IMR-90 (cell line): ENCODE data around the gene GMPPA. TPM values are rescaled to one million over a fixed set of nuclear protein-coding genes. Genes with fewer than 3 reads are reported as not detected.

ENCODE experiments used
- ATAC-seq: fragments of 200-7000 bp; cut with Tn5 transposase; 2 replicates; pipeline ENCODE4 v1.9.1; 2020; ENCODE audit warnings: low read depth, mild to moderate bottlenecking, moderate library complexity
- BruUV-seq: library from RNA; stranded (reverse); fragments of 400-500 nt; replicated peaks from 2 replicates; lab custom pipeline; 2021; lab: Mats Ljungman, UMichigan
- CTCF ChIA-PET: fragments of 300-600 bp; formaldehyde crosslinking; extraction: SDS; loops from one replicate; lab custom pipeline; 2021; ENCODE audit warnings: antibody characterized with exemption; lab: Yijun Ruan, JAX
- POLR2A ChIA-PET: fragments of 300-600 bp; sonication (Branson Sonifier 250); formaldehyde crosslinking; loops from one replicate; lab custom pipeline; 2022; ENCODE audit warnings: antibody characterized with exemption; ENCODE audit not compliant: unreplicated experiment; lab: Charles Lee
- DNase-seq: peaks from one replicate; pipeline ENCODE4 v3.0.0; 2013
- H2AFZ ChIP-seq: replicated peaks from 2 replicates; pipeline ENCODE3; 2013; ENCODE audit warnings: low read length, mild to moderate bottlenecking; ENCODE audit not compliant: poor library complexity
- H2AK5ac ChIP-seq: 2 replicates; pipeline ENCODE4 v1.6.1; 2013; ENCODE audit warnings: low read depth, low read length, inconsistent platforms
- H2AK9ac ChIP-seq: replicated peaks from 2 replicates; pipeline ENCODE3; 2013; ENCODE audit warnings: mild to moderate bottlenecking, low read depth, low read length, moderate library complexity; ENCODE audit not compliant: poor library complexity
- H2BK120ac ChIP-seq: 2 replicates; pipeline ENCODE4 v1.6.1; 2013; ENCODE audit warnings: low read depth, low read length, inconsistent platforms
- H2BK15ac ChIP-seq: 3 replicates; pipeline ENCODE4 v1.6.1; 2013; ENCODE audit warnings: low read depth, low read length, inconsistent platforms
- H2BK20ac ChIP-seq: 2 replicates; pipeline ENCODE4 v1.6.1; 2013; ENCODE audit warnings: low read depth, mild to moderate bottlenecking, inconsistent platforms, low read length, moderate library complexity
- H2BK5ac ChIP-seq: 2 replicates; pipeline ENCODE4 v1.6.1; 2013; ENCODE audit warnings: mild to moderate bottlenecking, low read depth, low read length, inconsistent platforms; ENCODE audit not compliant: poor library complexity, severe bottlenecking
- H3K14ac ChIP-seq: replicated peaks from 2 replicates; pipeline ENCODE4 v1.6.1; 2013; ENCODE audit warnings: low read depth, low read length, inconsistent platforms
- H3K18ac ChIP-seq: 2 replicates; pipeline ENCODE4 v1.6.1; 2013; ENCODE audit warnings: low read depth, low read length, control low read depth
- H3K23ac ChIP-seq: 2 replicates; pipeline ENCODE4 v1.6.1; 2013; ENCODE audit warnings: low read depth, low read length, inconsistent platforms
- H3K27ac ChIP-seq: 2 replicates; pipeline ENCODE4 v1.5.1; 2013; ENCODE audit warnings: mild to moderate bottlenecking, control low read depth, low read length; ENCODE audit not compliant: insufficient read depth
- H3K27me3 ChIP-seq: 2 replicates; pipeline ENCODE4 v1.6.1; 2013; ENCODE audit warnings: low read length; ENCODE audit not compliant: control insufficient read depth, insufficient read depth
- H3K36me3 ChIP-seq: 2 replicates; pipeline ENCODE4 v1.6.1; 2013; ENCODE audit warnings: low read length, mixed read lengths; ENCODE audit not compliant: control insufficient read depth, insufficient read depth
- H3K4ac ChIP-seq: 2 replicates; pipeline ENCODE4 v1.6.1; 2013; ENCODE audit warnings: low read depth, low read length, inconsistent platforms
- H3K4me1 ChIP-seq: 2 replicates; pipeline ENCODE4 v1.6.1; 2013; ENCODE audit warnings: low read length, mixed read lengths; ENCODE audit not compliant: control insufficient read depth, insufficient read depth
- H3K4me2 ChIP-seq: 2 replicates; pipeline ENCODE4 v1.6.1; 2013; ENCODE audit warnings: low read depth, mild to moderate bottlenecking, control low read depth, low read length, moderate library complexity
- H3K4me3 ChIP-seq: 2 replicates; pipeline ENCODE4 v1.5.1; 2013; ENCODE audit warnings: low read depth, mild to moderate bottlenecking, control low read depth, low read length, moderate library complexity; ENCODE audit not compliant: insufficient read depth
- H3K56ac ChIP-seq: 2 replicates; pipeline ENCODE4 v1.6.1; 2013; ENCODE audit warnings: low read length, inconsistent platforms; ENCODE audit not compliant: insufficient read depth; ENCODE audit errors: extremely low read depth
- H3K79me1 ChIP-seq, 2 experiments: 2 replicates each; pipeline ENCODE4 v1.6.1; 2013; ENCODE audit warnings: low read length in 2 of 2, inconsistent platforms in 1 of 2, low read depth in 1 of 2
- H3K9ac ChIP-seq: 2 replicates; pipeline ENCODE4 v1.6.1; 2013; ENCODE audit warnings: low read depth, low read length, control low read depth
- H3K9me1 ChIP-seq: 2 replicates; pipeline ENCODE4 v1.6.1; 2013; ENCODE audit warnings: low read length, inconsistent platforms; ENCODE audit not compliant: insufficient read depth
- H3K9me3 ChIP-seq: 2 replicates; pipeline ENCODE4 v1.6.1; 2013; ENCODE audit warnings: low read length; ENCODE audit not compliant: control insufficient read depth, insufficient read depth
- H4K20me1 ChIP-seq: 2 replicates; pipeline ENCODE4 v1.6.1; 2013; ENCODE audit warnings: low read length, inconsistent platforms; ENCODE audit not compliant: insufficient read depth
- H4K5ac ChIP-seq: 2 replicates; pipeline ENCODE4 v1.6.1; 2013; ENCODE audit warnings: mild to moderate bottlenecking, low read depth, low read length, control low read depth
- H4K8ac ChIP-seq, 2 experiments: 2 replicates each; pipeline ENCODE4 v1.6.1; 2013; ENCODE audit warnings: low read depth in 2 of 2, low read length in 2 of 2, control low read depth in 1 of 2, inconsistent platforms in 1 of 2
- H4K91ac ChIP-seq: 2 replicates; pipeline ENCODE4 v1.6.1; 2013; ENCODE audit warnings: low read depth, low read length, inconsistent platforms; ENCODE audit not compliant: insufficient read depth
- BHLHE40 ChIP-seq: fragments of 150-350 bp; IDR thresholded peaks from 2 replicates; pipeline ENCODE4 v1.6.1; 2016; ENCODE audit warnings: mild to moderate bottlenecking, low read depth, low read length
- CEBPB ChIP-seq: IDR thresholded peaks from 2 replicates; pipeline ENCODE4 v1.6.1; 2012; ENCODE audit warnings: low read depth, low read length, improper control_type of control experiment
- CHD1 ChIP-seq: IDR thresholded peaks from 2 replicates; pipeline ENCODE4 v1.6.1; 2012; ENCODE audit warnings: low read depth, low read length, improper control_type of control experiment
- CTCF ChIP-seq: conservative IDR thresholded peaks from 2 replicates; pipeline ENCODE4 v1.5.1; 2012; ENCODE audit warnings: mild to moderate bottlenecking, low read depth, low read length, improper control_type of control experiment
- ELK1 ChIP-seq: fragments of 150-350 bp; IDR thresholded peaks from 2 replicates; pipeline ENCODE4 v1.6.1; 2016; ENCODE audit warnings: low read depth, mild to moderate bottlenecking, low read length, moderate library complexity, borderline replicate concordance
- FOS ChIP-seq: fragments of 150-350 bp; IDR thresholded peaks from 2 replicates; pipeline ENCODE4 v1.6.1; 2016; ENCODE audit warnings: low read depth, low read length
- MAFK ChIP-seq: IDR thresholded peaks from 2 replicates; pipeline ENCODE4 v1.6.1; 2012; ENCODE audit warnings: low read depth, low read length, improper control_type of control experiment
- MAZ ChIP-seq: IDR thresholded peaks from 2 replicates; pipeline ENCODE4 v1.6.1; 2012; ENCODE audit warnings: low read depth, mild to moderate bottlenecking, low read length, improper control_type of control experiment, moderate library complexity, borderline replicate concordance
- NFE2L2 ChIP-seq: fragments of 150-350 bp; IDR thresholded peaks from 2 replicates; pipeline ENCODE4 v1.6.1; 2016; ENCODE audit warnings: low read depth, mild to moderate bottlenecking, low read length
- POLR2A ChIP-seq: IDR thresholded peaks from 2 replicates; pipeline ENCODE4 v1.6.1; 2012; ENCODE audit warnings: mild to moderate bottlenecking, low read depth, low read length
- RAD21 ChIP-seq: IDR thresholded peaks from 2 replicates; pipeline ENCODE4 v1.6.1; 2012; ENCODE audit warnings: low read length, improper control_type of control experiment
- RCOR1 ChIP-seq: IDR thresholded peaks from 2 replicates; pipeline ENCODE4 v1.6.1; 2012; ENCODE audit warnings: mild to moderate bottlenecking, low read length, improper control_type of control experiment; ENCODE audit not compliant: insufficient replicate concordance
- SMC3 ChIP-seq: fragments of 150-350 bp; IDR thresholded peaks from 2 replicates; pipeline ENCODE4 v1.6.1; 2016; ENCODE audit warnings: low read depth, mild to moderate bottlenecking, antibody characterized with exemption, low read length, moderate library complexity
- WGBS, 2 experiments: methylation state at CpG; one replicate each; pipeline versions ENCODE4 v1.1.5 to v1.1.7; 2013; ENCODE audit warnings: missing lambda C conversion rate in 2 of 2; ENCODE audit not compliant: insufficient read length in 1 of 2; ENCODE audit errors: extremely low coverage in 2 of 2; 5-methylcytosine and 5-hydroxymethylcytosine counted together
- dilution Hi-C: fragments of 300-500 bp; cut with HindIII; formaldehyde crosslinking; loops from one replicate; pipeline ENCODE4 v1.14.3; 2018; ENCODE audit warnings: low sequenced_read_pairs; ENCODE audit not compliant: unreplicated experiment
- in situ Hi-C: fragments of 300-500 bp; cut with MboI; formaldehyde crosslinking; loops from 3 replicates; pipeline ENCODE4 v1.14.3; 2019; ENCODE audit warnings: low sequenced_read_pairs, inconsistent platforms, mixed read lengths
- intact Hi-C: fragments of 100-400 bp; cut with micrococcal nuclease; formaldehyde crosslinking; loops from 2 replicates; pipeline ENCODE4 v1.10.0; 2022
- polyA plus RNA-seq, 3 experiments: library from polyadenylated mRNA; depleted of rRNA; stranded (reverse); fragments of >200 nt; gene quantifications; 2 replicates each; pipeline ENCODE4 v1.2.3, GENCODE V29; 2012; ENCODE audit warnings: low replicate concordance in 1 of 3
- total RNA-seq: library from RNA; depleted of rRNA; stranded (reverse); fragments of >200 nt; gene quantifications from 2 replicates; pipeline ENCODE4 v1.2.3, GENCODE V29; 2012
- TF ChIP-seq, protein P1 (sequence below): fragments of 150-350 bp; IDR thresholded peaks from 2 replicates; pipeline ENCODE4 v1.6.1; 2017; ENCODE audit warnings: mild to moderate bottlenecking, antibody characterized with exemption, low read length, low read depth

The GMPPA gene
- total and polyA plus RNA-seq, 2 of the 4 experiments (the other 2 are of a cell fraction): 103 to 134 TPM

- H3K9me3 ChIP-seq: no peaks in the 10 kb centered on the region
- ChIA-PET POLR2A (no interaction called here), CTCF (interaction anchor here (0.8 to 1.0 kb wide), 2 partner anchors 8 to 9 kb away, joined by 3 read pairs; no protein-coding TSS in a partner anchor)
- peak overlapping the region in 1 of 2 experiments; percentile 7; a peak in 1 of 4 replicates for H4K8ac ChIP-seq
- peak overlapping the region; percentile 48; the same call in 1 of the 2 replicates for H3K4ac ChIP-seq
- no peak overlapping the region for H3K4me3 ChIP-seq
- H4K5ac ChIP-seq: peak overlapping the region; percentile 67; the same call in 1 of the 2 replicates
- BruUV-seq: no TSS peak
- H4K20me1 ChIP-seq: no peaks in the 10 kb centered on the region; the same call in none of the 2 replicates
- H4K91ac ChIP-seq: no peak overlapping the region
- no peak for ATAC-seq
- H2BK120ac ChIP-seq: peak overlapping the region; percentile 58; the same call in 1 of the 2 replicates
- dilution Hi-C loops (no loop called here), intact Hi-C loops (no loop called here), in situ Hi-C loops (no loop called here)
- H3K14ac ChIP-seq: 0 out of 2 replicates have a peak overlapping the region, but pooled peaks have one; percentile 5
- no peaks in the 10 kb centered on the region for H3K9me1 ChIP-seq
- H3K27ac ChIP-seq: no peak overlapping the region
- H3K4me1 ChIP-seq: peaks cover 13% of the 10 kb centered on the region
- no peak overlapping the region for H3K4me2 ChIP-seq
- no peak overlapping the region for H3K56ac ChIP-seq
- H3K27me3 ChIP-seq: no peaks in the 10 kb centered on the region
- no peak overlapping the region for H2BK15ac ChIP-seq
- 0 out of 2 replicates have a peak overlapping the region, but pooled peaks have one; percentile 67 for H2BK20ac ChIP-seq
- TF ChIP-seq POLR2A (no peak), NFE2L2 (no peak), RAD21 (no peak), RCOR1 (no peak), FOS (no peak), MAZ (no peak), ELK1 (no peak), BHLHE40 (no peak), MAFK (no peak), CEBPB (no peak), CHD1 (no peak), SMC3 (no peak), CTCF (no peak)
- TF ChIP-seq, protein P1, sequence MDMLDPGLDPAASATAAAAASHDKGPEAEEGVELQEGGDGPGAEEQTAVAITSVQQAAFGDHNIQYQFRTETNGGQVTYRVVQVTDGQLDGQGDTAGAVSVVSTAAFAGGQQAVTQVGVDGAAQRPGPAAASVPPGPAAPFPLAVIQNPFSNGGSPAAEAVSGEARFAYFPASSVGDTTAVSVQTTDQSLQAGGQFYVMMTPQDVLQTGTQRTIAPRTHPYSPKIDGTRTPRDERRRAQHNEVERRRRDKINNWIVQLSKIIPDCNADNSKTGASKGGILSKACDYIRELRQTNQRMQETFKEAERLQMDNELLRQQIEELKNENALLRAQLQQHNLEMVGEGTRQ: no peak
- no peak for DNase-seq
- H2AFZ ChIP-seq: no peak overlapping the region
- H3K79me1 ChIP-seq: no peaks in the 10 kb centered on the region; a peak in 1 of 4 replicates
- H3K18ac ChIP-seq: peak overlapping the region; percentile 34; the same call in 1 of the 2 replicates
- no peak overlapping the region for H3K23ac ChIP-seq
- H3K36me3 ChIP-seq: peaks cover 72% of the 10 kb centered on the region; the same call in 1 of the 2 replicates
- H2AK5ac ChIP-seq: peak overlapping the region; percentile 60
- H2BK5ac ChIP-seq: peak overlapping the region; percentile 71
- WGBS, 2 experiments: 95% methylated on average over 11 of the region's 23 CpGs; no CpG with 5 or more reads in 1 of the 2 experiments
- no peak overlapping the region for H3K9ac ChIP-seq
- peak overlapping the region; percentile 89 for H2AK9ac ChIP-seq
These were observed 30.1 kb upstream of the GMPPA start for GRCh38 chr2:219468410-219469185.
